ENCODE results near the gene ANO7. TPM values are rescaled to one million over a fixed set of nuclear protein-coding genes. Genes with fewer than 3 reads are reported as not detected.

Gene ANO7
- total RNA-seq, 1 experiment from 2014 or later, result 5.2 TPM

GRCh38 chr2:241158546-241158900 lies 30.0 kb upstream of the ANO7 start:
- Mint-ChIP-seq H3K27ac (peak overlapping the region in 1 of 3 experiments; percentile 59; a peak in 1 of 7 replicates), H3K4me3 (no peak overlapping the region), H3K27me3 (ENCODE audit: low read depth) (no peaks in the 10 kb centered on the region), H3K4me1 (peaks cover 6 to 9% of the 10 kb centered on the region in 2 experiments), H3K9me3 (no peaks in the 10 kb centered on the region), H3K36me3 (ENCODE audit: insufficient read depth in 1 of 3, low read depth in 3 of 3) (peaks cover 0 to 38% (median 28%) of the 10 kb centered on the region in 3 experiments; a peak in 5 of 7 replicates)
- no peak overlapping the region for H2BK12ac ChIP-seq (ENCODE audit: insufficient read length, low read depth, low read length)
- H4K91ac ChIP-seq (ENCODE audit: insufficient read length, low read depth, low read length), result no peak overlapping the region
- no peaks in the 10 kb centered on the region for H3K9me3 ChIP-seq (ENCODE audit: control insufficient read depth, low read depth, low read length)
- DNase-seq, result no peak
- WGBS (ENCODE audit: extremely low coverage, insufficient read length, low lambda C conversion rate), result no CpG with 5 or more reads among the region's 8 CpGs
- H4K20me1 ChIP-seq (ENCODE audit: control insufficient read depth, insufficient read depth, insufficient read length), result no peaks in the 10 kb centered on the region
- H4K5ac ChIP-seq (ENCODE audit: insufficient read length, low read depth, low read length), result no peak overlapping the region
- no peak for TF ChIP-seq CTCF (conservative IDR thresholded peaks at IDR 0.05)
- H3K4me2 ChIP-seq (ENCODE audit: insufficient read depth, insufficient read length, low read length), result no peak overlapping the region
- H3K27me3 ChIP-seq (ENCODE audit: insufficient read depth, low read length), result no peaks in the 10 kb centered on the region
- H2AK5ac ChIP-seq (ENCODE audit: insufficient read length, low read length), result no peak overlapping the region
- H3K4ac ChIP-seq (ENCODE audit: low read depth, low read length), result no peak overlapping the region
- no peak overlapping the region for H2BK15ac ChIP-seq (ENCODE audit: low read depth, low read length)
- H3K56ac ChIP-seq (ENCODE audit: insufficient read length, low read depth, low read length), result no peak overlapping the region
- H3K23me2 ChIP-seq (ENCODE audit: insufficient read length, low read depth, low read length, poor library complexity, severe bottlenecking), result no peaks in the 10 kb centered on the region
- H3K23ac ChIP-seq (ENCODE audit: insufficient read length, low read depth, low read length), result no peak overlapping the region
- no peak overlapping the region for H2BK120ac ChIP-seq (ENCODE audit: low read depth, low read length, poor library complexity, severe bottlenecking)
- no peaks in the 10 kb centered on the region for H3K79me2 ChIP-seq (ENCODE audit: insufficient read depth, low read length)
- H3K18ac ChIP-seq (ENCODE audit: insufficient read length, low read depth, low read length), result no peak overlapping the region
- H3K9ac ChIP-seq (ENCODE audit: extremely low read depth, insufficient read length, low read length), result no peak overlapping the region
- peaks cover 2% of the 10 kb centered on the region; the same call in 1 of the 2 replicates for H3K4me1 ChIP-seq (ENCODE audit: insufficient read depth, low read length)
- no peak overlapping the region for H3T11ph ChIP-seq (ENCODE audit: low read length)
- H2BK5ac ChIP-seq (ENCODE audit: insufficient read length, low read length), result no peak overlapping the region
- H2AFZ ChIP-seq (ENCODE audit: low read length), result no peak overlapping the region
- H3K27ac ChIP-seq (ENCODE audit: insufficient read length, low read depth, low read length), result no peak overlapping the region
- H3K14ac ChIP-seq (ENCODE audit: insufficient read depth, low read length), result no peak overlapping the region
- H3K79me1 ChIP-seq (ENCODE audit: insufficient read depth, low read depth, low read length, poor library complexity, severe bottlenecking), result no peaks in the 10 kb centered on the region
- no peak overlapping the region for H2BK20ac ChIP-seq (ENCODE audit: low read depth, low read length, poor library complexity, severe bottlenecking)
- no peak overlapping the region for H4K8ac ChIP-seq (replicated peaks; ENCODE audit: insufficient read length, low read depth, low read length)
